Type B pancreatic cell (in vitro differentiated cells): ENCODE results near the gene TBC1D28. TPM values are rescaled to one million over a fixed set of nuclear protein-coding genes. Genes with fewer than 3 reads are reported as not detected.

Experiments used
- total RNA-seq: library from RNA; stranded (reverse); gene quantifications from 2 replicates; pipeline ENCODE4 v1.2.1, GENCODE V29; 2021; ENCODE audit warnings: low replicate concordance

Gene TBC1D28
- total RNA-seq, 1 donor from 2014 or later: not detected

Other genes with a start within 250 kb of the TBC1D28 start
- 0.31 and 0.63 TPM in 2 replicates for gene LGALS9C, start 167.6 kb downstream of the TBC1D28 start, total RNA-seq
- gene FOXO3B, start 37.9 kb upstream of the TBC1D28 start, total RNA-seq: 5.6 and 15.1 TPM in 2 replicates
- 0.19 and 0.22 TPM in 2 replicates for gene FBXW10, start 99.7 kb upstream of the TBC1D28 start, total RNA-seq
- gene TVP23B, start 136.8 kb upstream of the TBC1D28 start, total RNA-seq: 36.4 and 47.7 TPM in 2 replicates
- gene PRPSAP2, start 213.7 kb upstream of the TBC1D28 start, total RNA-seq: 37.0 and 50.7 TPM in 2 replicates